Measurements from ENCODE around the gene LRMDA. TPM values are rescaled to one million over a fixed set of nuclear protein-coding genes. Genes with fewer than 3 reads are reported as not detected.

LRMDA gene
- total RNA-seq, 1 experiment from 2014 or later, result 4.8 TPM

GRCh38 chr10:76024460-76025123 is 593.2 kb downstream of the LRMDA start:
- DNase-seq (ENCODE audit: low read depth, low spot score), result no peak
- Histone ChIP-seq H3K9me3 (ENCODE audit: control insufficient read depth in 1 of 2, insufficient read depth in 1 of 2, low read depth in 1 of 2, low read length in 2 of 2) (no peaks in the 10 kb centered on the region), H3K4me3 (replicated peaks in 1 of 2; ENCODE audit: low read depth in 1 of 2, low read length in 2 of 2) (no peak overlapping the region), H3K36me3 (ENCODE audit: control insufficient read depth in 1 of 2, insufficient read depth in 2 of 2, low read length in 2 of 2) (no peaks in the 10 kb centered on the region), H4K20me1 (ENCODE audit: insufficient read depth) (no peaks in the 10 kb centered on the region), H3K4me2 (ENCODE audit: low read length) (no peak overlapping the region), H3K9me2 (ENCODE audit: insufficient read depth) (no peaks in the 10 kb centered on the region), H3K27me3 (ENCODE audit: insufficient read depth, low read length) (no peaks in the 10 kb centered on the region), H3K79me2 (ENCODE audit: insufficient read depth, low read length) (no peaks in the 10 kb centered on the region), H3K4me1 (ENCODE audit: control insufficient read depth in 1 of 2, insufficient read depth in 2 of 2, low read length in 2 of 2) (peaks cover 0 to 11% of the 10 kb centered on the region in 2 experiments; a peak in 2 of 4 replicates), H3K27ac (ENCODE audit: low read depth, low read length) (no peak overlapping the region), H3K9ac (ENCODE audit: low read length) (no peak overlapping the region), H2AFZ (ENCODE audit: low read depth, low read length, poor library complexity, severe bottlenecking) (no peak overlapping the region)
- intact Hi-C loops (cut with micrococcal nuclease), result no loop called here
- BruUV-seq (replicated peaks), result no TSS peak
- ATAC-seq, result no peak
- RAD21 ChIA-PET (ENCODE audit: low non-redundant PET in 1 of 2, low total read pairs in 2 of 2, uncharacterized antibody in 2 of 2, unreplicated experiment in 2 of 2), result no interaction called here
- POLR2A ChIA-PET, result no interaction called here
- CTCF ChIA-PET, result interaction anchor here (5.3 kb wide), 1 partner anchor 12 kb away, joined by 37 read pairs; no protein-coding TSS in a partner anchor
- no peak for TF ChIP-seq EGR1 (IDR thresholded peaks at IDR 0.05; ENCODE audit: low read depth)

- peaks cover 0 to 11% of the 10 kb centered on the region in 2 experiments; a peak in 2 of 4 replicates for H3K4me1 ChIP-seq (ENCODE audit: control insufficient read depth in 1 of 2, insufficient read depth in 2 of 2, low read length in 2 of 2)
- DNase-seq (ENCODE audit: low read depth, low spot score) (no peak), ATAC-seq (no peak)
- H3K79me2 ChIP-seq (ENCODE audit: insufficient read depth, low read length), result no peaks in the 10 kb centered on the region
- H2AFZ ChIP-seq (ENCODE audit: low read depth, low read length, poor library complexity, severe bottlenecking), result no peak overlapping the region
- BruUV-seq (replicated peaks), result no TSS peak
- H3K4me2 ChIP-seq (ENCODE audit: low read length), result no peak overlapping the region
- no peak overlapping the region for H3K4me3 ChIP-seq (replicated peaks in 1 of 2; ENCODE audit: low read depth in 1 of 2, low read length in 2 of 2)
- ChIA-PET CTCF (interaction anchor here (2.4 to 5.3 kb wide), 2 partner anchors 11 to 623 kb away, joined by 8 to 37 read pairs; partner anchors contain the start of gene ZNF503), RAD21 (ENCODE audit: low non-redundant PET in 1 of 2, low total read pairs in 2 of 2, uncharacterized antibody in 2 of 2, unreplicated experiment in 2 of 2) (no interaction called here), POLR2A (no interaction called here)
- H3K9me2 ChIP-seq (ENCODE audit: insufficient read depth), result no peaks in the 10 kb centered on the region
- H3K27ac ChIP-seq (ENCODE audit: low read depth, low read length), result no peak overlapping the region
- intact Hi-C loops (cut with micrococcal nuclease), result no loop called here
- no peaks in the 10 kb centered on the region for H3K9me3 ChIP-seq (ENCODE audit: control insufficient read depth in 1 of 2, insufficient read depth in 1 of 2, low read depth in 1 of 2, low read length in 2 of 2)
- H3K27me3 ChIP-seq (ENCODE audit: insufficient read depth, low read length), result no peaks in the 10 kb centered on the region
- H3K36me3 ChIP-seq (ENCODE audit: control insufficient read depth in 1 of 2, insufficient read depth in 2 of 2, low read length in 2 of 2), result no peaks in the 10 kb centered on the region
- H4K20me1 ChIP-seq (ENCODE audit: insufficient read depth), result no peaks in the 10 kb centered on the region
- no peak overlapping the region for H3K9ac ChIP-seq (ENCODE audit: low read length)
- TF ChIP-seq SP1 (IDR thresholded peaks at IDR 0.05; ENCODE audit: low read depth) (no peak), ZBTB33 (IDR thresholded peaks at IDR 0.05; ENCODE audit: extremely low read depth, insufficient replicate concordance, low read length) (no peak), ATF3 (IDR thresholded peaks at IDR 0.05) (no peak), ELF1 (IDR thresholded peaks at IDR 0.05; ENCODE audit: borderline replicate concordance, low read depth) (no peak), RAD21 (IDR thresholded peaks at IDR 0.05; ENCODE audit: low read depth) (no peak), SRF (IDR thresholded peaks at IDR 0.05; ENCODE audit: low read depth) (no peak), POLR2A (IDR thresholded peaks at IDR 0.05; ENCODE audit: borderline replicate concordance, extremely low read depth, insufficient read depth, insufficient read length) (no peak), SIN3A (IDR thresholded peaks at IDR 0.05; ENCODE audit: low read depth) (no peak), CTCF (IDR thresholded peaks at IDR 0.05 in 2 of 3, conservative IDR thresholded peaks at IDR 0.05 in 1 of 3; ENCODE audit: borderline replicate concordance in 1 of 3, insufficient read depth in 1 of 3, low read depth in 2 of 3, low read length in 2 of 3) (no peak), MAX (IDR thresholded peaks at IDR 0.05) (no peak), JUND (IDR thresholded peaks at IDR 0.05) (no peak), CEBPB (IDR thresholded peaks at IDR 0.05; ENCODE audit: low read depth) (no peak), POLR2AphosphoS5 (IDR thresholded peaks at IDR 0.05; ENCODE audit: low read depth, low read length) (no peak), TCF7L2 (IDR thresholded peaks at IDR 0.05; ENCODE audit: borderline replicate concordance, extremely low read depth, insufficient read depth, insufficient read length) (no peak), ZNF274 (IDR thresholded peaks at IDR 0.05; ENCODE audit: low read depth, low read length) (no peak), EGR1 (IDR thresholded peaks at IDR 0.05; ENCODE audit: low read depth) (no peak), FOSL1 (IDR thresholded peaks at IDR 0.05; ENCODE audit: low read depth) (no peak)
Measured at GRCh38 chr10:76025124-76025477, 593.7 kb downstream of the LRMDA start.

All from HCT116 (cell line).